GM12874 (cell line): ENCODE data around the gene KCNT1.

ENCODE experiments used
- CTCF ChIP-seq: IDR thresholded peaks from 2 replicates; pipeline ENCODE4 v1.5.1; 2011; ENCODE audit warnings: low read depth, mild to moderate bottlenecking, control low read depth, low read length, moderate library complexity; ENCODE audit not compliant: insufficient read depth

The KCNT1 gene

GRCh38 chr9:135696446-135696845, 5.5 kb upstream of the KCNT1 start:
- no peak for TF ChIP-seq CTCF

GRCh38 chr9:135697226-135697625, 4.8 kb upstream of the KCNT1 start:
- no peak for TF ChIP-seq CTCF

DNA sequence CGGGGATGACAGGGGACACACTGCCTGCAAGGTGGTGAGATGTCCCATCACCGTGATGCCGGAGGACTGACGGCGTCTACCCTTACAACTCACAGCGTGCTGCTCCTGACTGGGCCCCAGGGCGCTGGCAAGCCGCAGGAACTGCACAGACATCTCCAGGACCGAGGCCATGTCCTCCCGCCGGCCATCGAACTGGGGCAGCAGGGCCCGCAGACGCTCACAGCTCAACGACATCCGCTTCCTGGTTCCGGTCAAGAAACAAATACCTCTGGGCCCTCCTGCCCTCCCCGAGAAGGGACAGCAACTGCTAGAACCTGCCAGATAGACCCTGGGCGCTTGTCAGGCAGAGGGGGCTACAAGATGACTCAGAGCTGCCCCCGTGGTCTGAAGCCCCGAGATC, 3.7 kb upstream of the KCNT1 start:
- no peak for TF ChIP-seq CTCF

- no peak for TF ChIP-seq CTCF
Measured at GRCh38 chr9:135698767-135699166, 3.2 kb upstream of the KCNT1 start.

- no peak for TF ChIP-seq CTCF
Measured at GRCh38 chr9:135699440-135699839, 2.5 kb upstream of the KCNT1 start, which contains the start of gene SOHLH1. Gene SOHLH1, minus strand, starts transcription at chr9:135699481. Its CDS starts 14 bp downstream, at chr9:135699467.

DNA sequence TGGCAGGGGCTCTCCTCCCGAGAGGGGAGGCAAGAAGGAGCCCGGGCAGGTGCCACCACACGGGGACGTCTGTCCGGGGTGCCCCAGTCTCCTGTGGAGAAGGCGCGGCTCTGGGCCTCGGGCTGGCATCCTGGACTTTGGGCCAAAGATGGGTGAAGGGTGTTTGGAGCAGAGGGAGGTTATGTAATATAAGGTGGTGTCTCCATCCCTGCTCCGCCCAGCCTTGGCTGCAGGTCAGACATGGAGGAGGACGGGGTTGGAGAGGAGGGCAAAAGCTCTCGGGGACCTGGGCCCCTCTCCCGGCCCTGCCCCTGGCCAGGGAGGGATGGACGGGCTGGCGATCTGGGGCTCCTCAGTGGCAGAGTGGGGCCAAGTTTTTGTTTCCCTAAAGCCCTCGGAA, 1.5 kb upstream of the KCNT1 start:
- TF ChIP-seq CTCF, result no peak

- no peak for TF ChIP-seq CTCF
Measured at GRCh38 chr9:135701067-135701958, 672 bp upstream of the KCNT1 start.
